CD4-positive, CD25-positive, alpha-beta regulatory T cell (primary cell): Measurements from ENCODE around the gene FAM50A. TPM values are rescaled to one million over a fixed set of nuclear protein-coding genes. Genes with fewer than 3 reads are reported as not detected.

Experiments
- ATAC-seq, 2 donors: fragments of 150-1000 bp; cut with Tn5 transposase; one replicate each; pipeline ENCODE4 v1.10.0; 2021; ENCODE audit warnings: low read depth in 2 of 2, moderate number of reproducible peaks in 2 of 2, moderate library complexity in 1 of 2
- DNase-seq, 3 donors: peaks; one replicate each; pipeline versions ENCODE4 v3.0.0 to v3.0.0-alpha.2; 2012 to 2022; ENCODE audit warnings: mixed read lengths in 1 of 3
- H3K27ac ChIP-seq: one replicate; pipeline ENCODE4 v1.7.0; 2013; ENCODE audit warnings: mild to moderate bottlenecking, low read length; ENCODE audit not compliant: insufficient read depth, poor library complexity, severe bottlenecking
- H3K27me3 ChIP-seq: one replicate; pipeline ENCODE4 v1.7.0; 2013; ENCODE audit warnings: low read length; ENCODE audit not compliant: control insufficient read depth, insufficient read depth
- H3K36me3 ChIP-seq: one replicate; pipeline ENCODE4 v1.7.0; 2013; ENCODE audit warnings: mild to moderate bottlenecking, low read length, moderate library complexity; ENCODE audit not compliant: control insufficient read depth, insufficient read depth
- H3K4me1 ChIP-seq: 2 replicates; pipeline ENCODE4 v1.7.0; 2013; ENCODE audit warnings: mild to moderate bottlenecking, low read length; ENCODE audit not compliant: insufficient read depth, control insufficient read depth, poor library complexity, severe bottlenecking
- H3K4me3 ChIP-seq: one replicate; pipeline ENCODE4 v1.7.0; 2013; ENCODE audit warnings: low read depth, mild to moderate bottlenecking, low read length, moderate library complexity
- H3K9me3 ChIP-seq, 2 experiments: 1 replicate in 1 of 2; 2 replicates in 1 of 2; pipeline ENCODE4 v1.7.0; 2013; ENCODE audit warnings: low read length in 2 of 2, mild to moderate bottlenecking in 1 of 2, moderate library complexity in 1 of 2; ENCODE audit not compliant: control insufficient read depth in 2 of 2
- H3K27ac Mint-ChIP-seq, 3 donors: one replicate each; pipeline ENCODE4 v1.8.0; 2020 to 2022; ENCODE audit warnings: mild to moderate bottlenecking in 3 of 3, mixed read lengths in 3 of 3, moderate library complexity in 2 of 3
- H3K27me3 Mint-ChIP-seq: one replicate; pipeline ENCODE4 v1.8.0; 2022; ENCODE audit warnings: mild to moderate bottlenecking, mixed read lengths
- H3K36me3 Mint-ChIP-seq: one replicate; pipeline ENCODE4 v1.8.0; 2020; ENCODE audit warnings: mixed read lengths
- H3K4me1 Mint-ChIP-seq, 4 donors: one replicate each; pipeline ENCODE4 v1.8.0; 2020 to 2022; ENCODE audit warnings: mixed read lengths in 4 of 4, mild to moderate bottlenecking in 1 of 4
- H3K4me3 Mint-ChIP-seq, 4 donors: one replicate each; pipeline ENCODE4 v1.8.0; 2020 to 2022; ENCODE audit warnings: mild to moderate bottlenecking in 4 of 4, mixed read lengths in 4 of 4, moderate library complexity in 3 of 4
- H3K9me3 Mint-ChIP-seq, 7 donors: one replicate each; pipeline ENCODE4 v1.8.0; 2020 to 2022; ENCODE audit warnings: mixed read lengths in 7 of 7, mild to moderate bottlenecking in 3 of 7, moderate library complexity in 2 of 7
- polyA plus RNA-seq, 4 donors: library from polyadenylated mRNA; unstranded; fragments of 300-500 nt; fragmentation: Illumina TruSeq; gene quantifications; one replicate each; pipeline ENCODE4 v1.2.3, GENCODE V29; 2021
- total RNA-seq: library from RNA; stranded (reverse); gene quantifications from one replicate; pipeline ENCODE4 v1.2.3, GENCODE V29; 2022

FAM50A gene
- total and polyA plus RNA-seq, 5 donors from 2014 or later, result 33.7 to 55.1 (median 39.5) TPM

- no peak for ATAC-seq
- no peak overlapping the region for H3K4me3 ChIP-seq
- no peaks in the 10 kb centered on the region for H3K27me3 Mint-ChIP-seq
Observed at GRCh38 chrX:154419688-154420401, 24.1 kb upstream of the FAM50A start.

DNA sequence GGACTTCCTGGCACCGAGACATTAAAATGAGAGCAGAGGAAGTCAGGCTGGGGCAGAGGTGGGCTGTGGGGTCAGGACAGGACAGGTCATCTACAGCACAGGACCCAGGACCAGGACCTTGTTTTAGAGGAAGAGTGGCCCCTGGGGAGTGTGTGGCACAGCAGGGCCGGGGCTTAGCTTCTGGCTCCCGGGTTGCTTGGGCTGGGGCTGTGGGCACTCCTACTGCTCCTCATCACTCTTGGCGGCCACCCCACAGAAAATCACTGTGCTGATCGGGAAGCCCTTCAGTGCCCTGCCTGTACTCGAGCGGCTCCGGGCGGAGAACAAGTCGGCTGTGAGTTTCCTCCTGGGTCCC lies 23.6 kb upstream of the FAM50A start:
- Histone ChIP-seq H3K9me3 (no peaks in the 10 kb centered on the region), H3K4me1 (no peaks in the 10 kb centered on the region), H3K4me3 (no peak overlapping the region), H3K27me3 (no peaks in the 10 kb centered on the region), H3K36me3 (no peaks in the 10 kb centered on the region), H3K27ac (no peak overlapping the region)
- DNase-seq (no peak), ATAC-seq (no peak)
- Mint-ChIP-seq H3K4me1 (peaks cover 0 to 3% (median 0%) of the 10 kb centered on the region in 4 donors), H3K9me3 (peaks cover 0 to 1% (median 0%) of the 10 kb centered on the region in 7 donors), H3K27me3 (no peaks in the 10 kb centered on the region), H3K4me3 (no peak overlapping the region), H3K36me3 (no peaks in the 10 kb centered on the region), H3K27ac (no peak overlapping the region)

More at GRCh38 chrX:154419688-154420401, 24.1 kb upstream of the FAM50A start:
- DNase-seq, result no peak
- no peaks in the 10 kb centered on the region for H3K9me3 ChIP-seq
- no peak overlapping the region for H3K4me3 Mint-ChIP-seq
- no peaks in the 10 kb centered on the region for H3K27me3 ChIP-seq
- H3K4me1 Mint-ChIP-seq, result peaks cover 0 to 3% (median 0%) of the 10 kb centered on the region in 4 donors
- no peaks in the 10 kb centered on the region for H3K36me3 Mint-ChIP-seq
- H3K36me3 ChIP-seq, result no peaks in the 10 kb centered on the region
- no peak overlapping the region for H3K27ac ChIP-seq
- H3K9me3 Mint-ChIP-seq, result peaks cover 0 to 1% (median 0%) of the 10 kb centered on the region in 7 donors
- no peaks in the 10 kb centered on the region for H3K4me1 ChIP-seq
- H3K27ac Mint-ChIP-seq, result no peak overlapping the region

- H3K4me1 Mint-ChIP-seq, result peaks cover 0 to 30% (median 17%) of the 10 kb centered on the region in 4 donors
- H3K36me3 ChIP-seq, result no peaks in the 10 kb centered on the region
- H3K9me3 ChIP-seq, result no peaks in the 10 kb centered on the region
- peaks cover 0 to 1% (median 0%) of the 10 kb centered on the region in 7 donors for H3K9me3 Mint-ChIP-seq
- H3K4me1 ChIP-seq, result peaks cover 19% of the 10 kb centered on the region
- H3K4me3 Mint-ChIP-seq, result peak overlapping the region in 2 of 4 donors; percentile 41 to 43
- no peaks in the 10 kb centered on the region for H3K27me3 Mint-ChIP-seq
- DNase-seq (no peak), ATAC-seq (no peak)
- peak overlapping the region; percentile 67 for H3K27ac ChIP-seq
- no peaks in the 10 kb centered on the region for H3K36me3 Mint-ChIP-seq
- peak overlapping the region in 1 of 3 donors; percentile 20 for H3K27ac Mint-ChIP-seq
- no peak overlapping the region for H3K4me3 ChIP-seq
- H3K27me3 ChIP-seq, result no peaks in the 10 kb centered on the region
Observed at GRCh38 chrX:154426916-154427770, 16.8 kb upstream of the FAM50A start.

DNA sequence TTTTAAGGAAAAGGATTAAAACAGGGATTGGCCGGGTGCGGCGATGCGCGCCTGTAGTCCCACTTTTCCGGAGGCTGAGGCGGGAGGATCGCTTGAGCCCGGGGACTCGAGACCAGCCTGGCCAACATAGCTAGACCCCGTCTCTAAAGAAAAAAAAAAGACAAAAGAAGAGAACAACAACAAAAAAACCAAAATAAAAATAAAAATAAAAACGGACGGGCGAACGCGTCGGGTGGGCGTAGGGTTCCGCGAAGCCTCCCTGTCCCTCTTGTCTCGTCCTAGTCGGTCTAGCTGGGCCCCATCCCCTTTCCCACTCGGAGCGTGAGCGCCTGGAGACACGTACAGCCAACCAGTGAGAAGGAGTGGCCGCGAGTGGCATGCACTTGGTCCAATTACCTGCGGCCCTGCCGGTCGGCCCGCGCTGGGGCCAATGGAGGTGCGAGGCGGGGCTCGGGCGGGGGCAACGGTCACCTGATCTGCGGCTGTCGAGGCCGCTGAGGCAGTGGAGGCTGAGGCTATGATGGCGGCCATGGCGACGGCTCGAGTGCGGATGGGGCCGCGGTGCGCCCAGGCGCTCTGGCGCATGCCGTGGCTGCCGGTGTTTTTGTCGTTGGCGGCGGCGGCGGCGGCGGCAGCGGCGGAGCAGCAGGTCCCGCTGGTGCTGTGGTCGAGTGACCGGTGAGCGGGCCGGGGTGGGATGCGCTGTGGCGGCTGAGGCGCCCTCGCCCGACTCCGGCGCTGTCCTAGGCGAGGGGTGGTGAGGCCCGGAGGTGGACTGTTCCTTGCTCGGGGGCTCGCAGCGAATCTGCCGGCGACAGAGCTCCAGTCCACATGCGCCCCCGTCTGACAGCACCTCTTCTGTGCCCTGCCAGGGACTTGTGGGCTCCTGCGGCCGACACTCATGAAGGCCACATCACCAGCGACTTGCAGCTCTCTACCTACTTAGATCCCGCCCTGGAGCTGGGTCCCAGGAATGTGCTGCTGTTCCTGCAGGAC lies 15.5 kb upstream of the FAM50A start, which contains the start of gene ATP6AP1:
Gene ATP6AP1 (plus strand): TSS at position 502 of the 996 bp plus-strand sequence. CDS start 16 bp downstream, at position 518.
- Histone ChIP-seq H3K9me3 (no peaks in the 10 kb centered on the region), H3K4me1 (peaks cover 19% of the 10 kb centered on the region), H3K36me3 (peaks cover 3% of the 10 kb centered on the region), H3K27ac (peak within 1 kb of the TSS; percentile 67), H3K4me3 (peak within 1 kb of the TSS; percentile 53), H3K27me3 (no peaks in the 10 kb centered on the region)
- H3K27ac Mint-ChIP-seq, result peak within 1 kb of the TSS; percentile 78 to 89 (median 86)
- DNase-seq (peak; percentile 81 to 93 (median 88)), ATAC-seq (peak; percentile 98 to 99)
- H3K4me3 Mint-ChIP-seq, result peak within 1 kb of the TSS; percentile 86 to 96 (median 88)
- peaks cover 0 to 1% (median 0%) of the 10 kb centered on the region in 7 donors for H3K9me3 Mint-ChIP-seq
- H3K27me3 Mint-ChIP-seq, result no peaks in the 10 kb centered on the region
- peaks cover 0 to 30% (median 17%) of the 10 kb centered on the region in 4 donors for H3K4me1 Mint-ChIP-seq
- H3K36me3 Mint-ChIP-seq, result peaks cover 4% of the 10 kb centered on the region

- Mint-ChIP-seq H3K4me1 (peaks cover 0 to 30% (median 17%) of the 10 kb centered on the region in 4 donors), H3K9me3 (peaks cover 0 to 1% (median 0%) of the 10 kb centered on the region in 7 donors), H3K4me3 (peak overlapping the region; percentile 86 to 96 (median 88)), H3K36me3 (peaks cover 5% of the 10 kb centered on the region), H3K27me3 (no peaks in the 10 kb centered on the region), H3K27ac (peak overlapping the region; percentile 14 to 89 (median 78))
- Histone ChIP-seq H3K4me3 (peak overlapping the region; percentile 53), H3K9me3 (no peaks in the 10 kb centered on the region), H3K36me3 (peaks cover 3% of the 10 kb centered on the region), H3K4me1 (peaks cover 19% of the 10 kb centered on the region), H3K27me3 (no peaks in the 10 kb centered on the region), H3K27ac (no peak overlapping the region)
- no peak for DNase-seq
- ATAC-seq, result no peak
Observed at GRCh38 chrX:154429711-154430110, 14.2 kb upstream of the FAM50A start.

DNA sequence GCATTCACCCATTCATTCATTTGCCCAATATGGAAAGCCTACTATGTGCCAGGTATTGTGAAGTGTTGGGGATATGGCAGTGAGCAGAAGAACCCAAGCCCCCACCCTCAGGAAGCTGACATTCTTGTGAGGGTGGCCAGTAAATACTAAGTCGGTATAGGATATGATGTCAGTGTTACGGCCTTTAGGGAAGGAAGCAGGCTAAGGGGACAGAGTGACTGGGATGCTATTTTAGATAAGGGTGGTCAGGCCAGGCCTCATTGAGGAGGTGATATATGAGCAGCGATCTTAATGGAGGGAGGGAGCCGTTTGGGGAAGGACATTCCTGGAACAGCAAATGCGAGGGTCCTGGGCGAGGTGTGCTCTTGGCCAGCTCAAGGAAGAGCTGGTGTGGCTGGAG lies 13.5 kb upstream of the FAM50A start:
- no peaks in the 10 kb centered on the region for H3K27me3 Mint-ChIP-seq
- no peak for DNase-seq
- Histone ChIP-seq H3K27ac (no peak overlapping the region), H3K4me3 (no peak overlapping the region), H3K9me3 (no peaks in the 10 kb centered on the region), H3K4me1 (peaks cover 19% of the 10 kb centered on the region), H3K36me3 (peaks cover 8% of the 10 kb centered on the region), H3K27me3 (no peaks in the 10 kb centered on the region)
- H3K36me3 Mint-ChIP-seq, result peaks cover 5% of the 10 kb centered on the region
- peaks cover 0 to 1% (median 0%) of the 10 kb centered on the region in 7 donors for H3K9me3 Mint-ChIP-seq
- H3K4me1 Mint-ChIP-seq, result peaks cover 0 to 30% (median 17%) of the 10 kb centered on the region in 4 donors
- peak overlapping the region in 3 of 4 donors; percentile 26 to 96 (median 91) for H3K4me3 Mint-ChIP-seq
- H3K27ac Mint-ChIP-seq, result no peak overlapping the region
- no peak for ATAC-seq

- Mint-ChIP-seq H3K4me3 (peak overlapping the region in 3 of 4 donors; percentile 26 to 96 (median 43)), H3K36me3 (peaks cover 5% of the 10 kb centered on the region)
Observed at GRCh38 chrX:154430916-154431315, 13.0 kb upstream of the FAM50A start.

More at GRCh38 chrX:154430916-154431315, 13.0 kb upstream of the FAM50A start:
- H3K4me1 Mint-ChIP-seq, result peaks cover 0 to 31% (median 17%) of the 10 kb centered on the region in 4 donors
- ATAC-seq, result no peak
- Histone ChIP-seq H3K27ac (no peak overlapping the region), H3K4me3 (no peak overlapping the region), H3K9me3 (no peaks in the 10 kb centered on the region), H3K36me3 (peaks cover 8% of the 10 kb centered on the region), H3K4me1 (peaks cover 19% of the 10 kb centered on the region), H3K27me3 (no peaks in the 10 kb centered on the region)
- no peak for DNase-seq
- H3K27me3 Mint-ChIP-seq, result no peaks in the 10 kb centered on the region
- H3K27ac Mint-ChIP-seq, result peak overlapping the region in 1 of 3 donors; percentile 66
- H3K9me3 Mint-ChIP-seq, result peaks cover 0 to 1% (median 0%) of the 10 kb centered on the region in 7 donors
